Stimulated activated CD4-positive, alpha-beta T cell treated with anti-CD3 and anti-CD28 coated beads, TNF-alpha, amount 100 ng/mL, for 1 hour (primary cell): ENCODE measurements around the gene HOXD12.

ENCODE experiments used
- DNase-seq, 3 donors: peaks; one replicate each; pipeline ENCODE4 v3.0.0-alpha.2; 2020; ENCODE audit warnings: low read depth in 3 of 3, low spot score in 1 of 3

Gene HOXD12

GRCh38 chr2:176118601-176119339 is 19.2 kb downstream of the HOXD12 start:
- DNase-seq: no peak

GRCh38 chr2:176120364-176121189 is 21.0 kb downstream of the HOXD12 start:
- DNase-seq: no peak

- no peak for DNase-seq
Observed at GRCh38 chr2:176121190-176122051, 21.8 kb downstream of the HOXD12 start.

GRCh38 chr2:176122052-176122682 is 22.6 kb downstream of the HOXD12 start:
- no peak for DNase-seq

- DNase-seq: no peak
Observed at GRCh38 chr2:176122683-176123410, 23.3 kb downstream of the HOXD12 start, which contains the start of gene HOXD9. Gene HOXD9 (plus strand): TSS chr2:176122719. CDS start chr2:176122769, 50 bp downstream.

- no peak for DNase-seq
Observed at GRCh38 chr2:176123411-176124109, 24.0 kb downstream of the HOXD12 start.

- no peak for DNase-seq
Observed at GRCh38 chr2:176124110-176124946, 24.7 kb downstream of the HOXD12 start.

- DNase-seq: no peak
Observed at GRCh38 chr2:176124947-176125771, 25.6 kb downstream of the HOXD12 start.

GRCh38 chr2:176125772-176126054 is 26.1 kb downstream of the HOXD12 start:
- no peak for DNase-seq

GRCh38 chr2:176126929-176127773 is 27.6 kb downstream of the HOXD12 start:
- DNase-seq: peak; percentile 18 to 56 (median 45)

- no peak for DNase-seq
Observed at GRCh38 chr2:176127774-176128072, 28.1 kb downstream of the HOXD12 start.

GRCh38 chr2:176128172-176128981 is 28.8 kb downstream of the HOXD12 start:
- DNase-seq: no peak

- DNase-seq: no peak
Observed at GRCh38 chr2:176128982-176129796, 29.6 kb downstream of the HOXD12 start, which contains the start of gene HOXD8. Gene HOXD8 (plus strand): TSS chr2:176129705. CDS start chr2:176130367, 662 bp downstream.

GRCh38 chr2:176129813-176130146 is 30.2 kb downstream of the HOXD12 start:
- DNase-seq: no peak

GRCh38 chr2:176130147-176130956 is 30.8 kb downstream of the HOXD12 start:
- DNase-seq: no peak
